ENCODE results near the gene INAFM2. TPM values are rescaled to one million over a fixed set of nuclear protein-coding genes. Genes with fewer than 3 reads are reported as not detected.

The INAFM2 gene
- total and polyA plus RNA-seq, 8 donors: 20.5 to 37.1 (median 23.7) TPM

GRCh38 chr15:40290918-40291574 lies 32.4 kb upstream of the INAFM2 start:
- Histone ChIP-seq H3K4me1 (peaks cover 0 to 13% of the 10 kb centered on the region in 2 donors), H3K4me3 (no peak overlapping the region), H3K27ac (no peak overlapping the region), H3K36me3 (peaks cover 0 to 94% of the 10 kb centered on the region in 2 donors), H3K9me3 (no peaks in the 10 kb centered on the region), H3K27me3 (peaks cover 0 to 25% of the 10 kb centered on the region in 2 donors)
- intact Hi-C loops (cut with DNase I): no loop called here
- ATAC-seq (peak; percentile 88), DNase-seq (peak in 1 of 4 donors; percentile 67)
- no peak for TF ChIP-seq CTCF (IDR thresholded peaks at IDR 0.05)

- TF ChIP-seq CTCF (IDR thresholded peaks at IDR 0.05): no peak
- ATAC-seq (no peak), DNase-seq (no peak)
- Histone ChIP-seq H3K4me1 (peaks cover 0 to 7% of the 10 kb centered on the region in 2 donors), H3K27me3 (peaks cover 0 to 25% of the 10 kb centered on the region in 2 donors), H3K9me3 (no peaks in the 10 kb centered on the region), H3K4me3 (no peak overlapping the region), H3K36me3 (peaks cover 0 to 99% of the 10 kb centered on the region in 2 donors), H3K27ac (no peak overlapping the region)
- intact Hi-C loops (cut with DNase I): no loop called here
Measured at GRCh38 chr15:40292246-40292645, 31.2 kb upstream of the INAFM2 start.

- Histone ChIP-seq H3K27ac (no peak overlapping the region), H3K4me1 (peaks cover 0 to 7% of the 10 kb centered on the region in 2 donors), H3K9me3 (no peaks in the 10 kb centered on the region), H3K36me3 (peaks cover 0 to 99% of the 10 kb centered on the region in 2 donors), H3K27me3 (peaks cover 0 to 24% of the 10 kb centered on the region in 2 donors), H3K4me3 (no peak overlapping the region)
- no peak for ATAC-seq
- intact Hi-C loops (cut with DNase I): no loop called here
- no peak for DNase-seq
- no peak for TF ChIP-seq CTCF (IDR thresholded peaks at IDR 0.05)
Measured at GRCh38 chr15:40293006-40293405, 30.5 kb upstream of the INAFM2 start.

GRCh38 chr15:40293905-40294895 lies 29.3 kb upstream of the INAFM2 start:
- ATAC-seq (no peak), DNase-seq (no peak)
- H3K9me3 ChIP-seq: no peaks in the 10 kb centered on the region
- TF ChIP-seq CTCF (IDR thresholded peaks at IDR 0.05): no peak
- intact Hi-C loops (cut with DNase I): no loop called here
- peaks cover 0 to 99% of the 10 kb centered on the region in 2 donors for H3K36me3 ChIP-seq
- peaks cover 0 to 7% of the 10 kb centered on the region in 2 donors for H3K4me1 ChIP-seq
- no peak overlapping the region for H3K4me3 ChIP-seq
- no peak overlapping the region for H3K27ac ChIP-seq
- peaks cover 0 to 16% of the 10 kb centered on the region in 2 donors for H3K27me3 ChIP-seq

GRCh38 chr15:40295297-40295696 lies 28.2 kb upstream of the INAFM2 start:
- no peaks in the 10 kb centered on the region for H3K9me3 ChIP-seq
- H3K4me3 ChIP-seq: no peak overlapping the region
- peaks cover 0 to 16% of the 10 kb centered on the region in 2 donors for H3K27me3 ChIP-seq
- intact Hi-C loops (cut with DNase I): no loop called here
- no peak for TF ChIP-seq CTCF (IDR thresholded peaks at IDR 0.05)
- H3K27ac ChIP-seq: no peak overlapping the region
- H3K4me1 ChIP-seq: peaks cover 0 to 7% of the 10 kb centered on the region in 2 donors
- ATAC-seq: no peak
- no peak for DNase-seq
- H3K36me3 ChIP-seq: peaks cover 0 to 91% of the 10 kb centered on the region in 2 donors
